Tibial artery (tissue), 4 donors: ENCODE results near the gene KCNMA1.

Experiments used
- DNase-seq, 2 donors: peaks; one replicate each; pipeline ENCODE4 v3.0.0-alpha.2; 2019
- H3K27ac ChIP-seq, 2 donors: fragments of 200-600 bp; sonication (generic) in 1 of 2; 1 replicate in 1 of 2; 2 replicates in 1 of 2; pipeline ENCODE4 v1.5.1; 2018 to 2019; ENCODE audit warnings: mild to moderate bottlenecking in 1 of 2
- H3K27me3 ChIP-seq, 2 donors: fragments of 200-600 bp; sonication (generic) in 1 of 2; one replicate each; pipeline versions ENCODE4 v1.5.1 to v1.6.0; 2016 to 2019
- H3K36me3 ChIP-seq, 3 donors: fragments of 200-600 bp; sonication (generic) in 2 of 3; one replicate each; pipeline ENCODE4 v1.5.1; 2016 to 2019; ENCODE audit warnings: mild to moderate bottlenecking in 2 of 3
- H3K4me1 ChIP-seq, 4 donors: fragments of 200-600 bp; sonication (generic) in 2 of 4; 1 replicate in 3 of 4; 2 replicates in 1 of 4; pipeline ENCODE4 v1.5.1; 2016 to 2019
- H3K4me3 ChIP-seq, 2 donors: fragments of 200-600 bp; sonication (generic) in 1 of 2; 1 replicate in 1 of 2; 2 replicates in 1 of 2; pipeline ENCODE4 v1.5.1; 2018 to 2019; ENCODE audit warnings: mild to moderate bottlenecking in 2 of 2
- H3K9me3 ChIP-seq, 3 donors: fragments of 200-600 bp; sonication (generic) in 1 of 3; one replicate each; pipeline ENCODE4 v1.5.1; 2016 to 2019
- CTCF ChIP-seq, 2 experiments: fragments of 200-600 bp in 1 of 2; fragments of 450-650 bp in 1 of 2; IDR thresholded peaks; one replicate each; pipeline ENCODE4 v1.5.1; 2017 to 2019; ENCODE audit warnings: antibody characterized with exemption in 2 of 2, mild to moderate bottlenecking in 1 of 2, moderate library complexity in 1 of 2
- intact Hi-C: fragments of 100-400 bp; cut with DNase I; formaldehyde crosslinking; loops from one replicate; pipeline ENCODE4 v1.15.0; 2023; ENCODE audit warnings: low total_unique reads

KCNMA1 gene

DNA sequence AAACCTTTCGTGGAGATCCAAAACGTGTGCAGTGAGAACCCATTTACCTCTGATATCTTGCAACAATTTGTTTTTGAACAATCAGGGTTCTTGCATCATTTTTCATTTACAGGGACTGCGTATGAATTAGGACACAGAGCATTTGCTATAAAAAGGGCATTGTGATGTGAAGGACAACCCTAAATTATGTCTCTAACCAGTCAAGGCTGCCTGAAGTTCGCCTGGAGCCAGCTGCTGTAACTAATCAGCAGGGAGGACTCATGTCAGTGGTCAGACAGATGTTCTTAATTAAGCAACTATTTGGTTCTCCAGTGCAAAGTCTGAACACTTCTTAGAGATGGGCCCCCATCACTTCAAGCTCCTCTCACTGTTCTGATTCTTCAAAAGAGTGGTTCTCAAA is 674.8 kb downstream of the KCNMA1 start:
- peaks cover 5 to 21% (median 17%) of the 10 kb centered on the region in 3 donors for H3K36me3 ChIP-seq
- intact Hi-C loops, result no loop called here
- H3K4me3 ChIP-seq, result no peak overlapping the region
- no peaks in the 10 kb centered on the region for H3K9me3 ChIP-seq
- H3K27ac ChIP-seq, result no peak overlapping the region
- no peak for DNase-seq
- TF ChIP-seq CTCF (IDR thresholded peaks at IDR 0.05), result no peak
- no peaks in the 10 kb centered on the region for H3K4me1 ChIP-seq
- no peaks in the 10 kb centered on the region for H3K27me3 ChIP-seq

DNA sequence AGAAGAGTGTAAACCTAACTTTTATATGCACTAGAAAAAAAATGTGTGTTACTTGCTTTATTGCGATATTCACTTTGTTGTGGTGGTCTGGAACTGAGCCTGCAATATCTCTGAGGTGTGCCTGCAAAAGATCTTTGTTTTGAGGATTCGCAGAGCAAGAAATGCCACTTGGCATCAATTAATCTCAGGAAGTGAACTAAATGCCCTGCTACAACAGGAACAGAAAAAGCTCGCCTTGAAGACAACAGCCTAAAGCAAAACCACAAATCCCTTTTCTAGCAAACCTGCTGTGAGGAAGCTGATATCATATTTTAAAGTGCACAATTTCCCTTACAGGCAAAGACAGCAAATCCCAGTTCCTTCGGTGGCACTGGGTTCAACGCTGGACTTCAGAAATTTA is 675.8 kb downstream of the KCNMA1 start:
- Histone ChIP-seq H3K9me3 (no peaks in the 10 kb centered on the region), H3K4me1 (no peaks in the 10 kb centered on the region), H3K27me3 (no peaks in the 10 kb centered on the region), H3K27ac (no peak overlapping the region), H3K4me3 (no peak overlapping the region), H3K36me3 (peaks cover 5 to 21% (median 17%) of the 10 kb centered on the region in 3 donors)
- TF ChIP-seq CTCF (IDR thresholded peaks at IDR 0.05), result no peak
- intact Hi-C loops, result no loop called here
- no peak for DNase-seq

- intact Hi-C loops, result no loop called here
- no peak for TF ChIP-seq CTCF (IDR thresholded peaks at IDR 0.05)
- Histone ChIP-seq H3K4me1 (no peaks in the 10 kb centered on the region), H3K27me3 (no peaks in the 10 kb centered on the region), H3K27ac (no peak overlapping the region), H3K36me3 (peaks cover 5 to 14% (median 12%) of the 10 kb centered on the region in 3 donors), H3K4me3 (no peak overlapping the region), H3K9me3 (no peaks in the 10 kb centered on the region)
- no peak for DNase-seq
Observed at GRCh38 chr10:76959111-76959510, 678.5 kb downstream of the KCNMA1 start.

DNA sequence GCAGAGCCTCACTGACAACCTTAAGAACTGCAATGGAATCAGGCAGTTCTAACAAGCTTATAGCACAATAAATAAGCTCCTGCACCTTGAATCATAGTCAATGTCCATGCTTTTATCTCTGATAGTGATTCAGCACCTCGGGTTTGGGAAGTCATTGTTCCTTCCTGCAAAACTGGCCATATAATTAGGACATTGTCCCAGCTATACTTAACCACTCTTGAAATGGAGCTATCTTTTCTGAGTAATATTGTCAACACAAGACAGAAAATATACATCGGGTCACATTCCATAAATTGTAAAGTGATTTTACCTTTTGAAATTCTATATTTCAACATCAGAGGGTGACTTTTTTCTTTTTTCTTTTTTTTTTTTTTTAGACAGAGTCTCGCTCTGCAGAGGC is 682.8 kb downstream of the KCNMA1 start:
- no peaks in the 10 kb centered on the region for H3K9me3 ChIP-seq
- intact Hi-C loops, result no loop called here
- DNase-seq, result no peak

GRCh38 chr10:76950354-76950753 is 687.3 kb downstream of the KCNMA1 start:
- no peak for DNase-seq
- Histone ChIP-seq H3K36me3 (peaks cover 24 to 34% (median 26%) of the 10 kb centered on the region in 3 donors), H3K27me3 (no peaks in the 10 kb centered on the region), H3K9me3 (no peaks in the 10 kb centered on the region), H3K4me1 (peaks cover 0 to 11% (median 0%) of the 10 kb centered on the region in 4 donors), H3K4me3 (no peak overlapping the region), H3K27ac (no peak overlapping the region)
- intact Hi-C loops, result no loop called here
- no peak for TF ChIP-seq CTCF (IDR thresholded peaks at IDR 0.05)

More for the DNA sequence above, 682.8 kb downstream of the KCNMA1 start:
- H3K27ac ChIP-seq, result no peak overlapping the region
- TF ChIP-seq CTCF (IDR thresholded peaks at IDR 0.05), result no peak
- H3K4me3 ChIP-seq, result no peak overlapping the region
- H3K27me3 ChIP-seq, result no peaks in the 10 kb centered on the region
- peaks cover 4 to 20% (median 9%) of the 10 kb centered on the region in 3 donors for H3K36me3 ChIP-seq
- no peaks in the 10 kb centered on the region for H3K4me1 ChIP-seq

- no peaks in the 10 kb centered on the region for H3K9me3 ChIP-seq
- peaks cover 40 to 49% (median 44%) of the 10 kb centered on the region in 3 donors for H3K36me3 ChIP-seq
- intact Hi-C loops, result no loop called here
- H3K4me1 ChIP-seq, result peaks cover 0 to 11% (median 0%) of the 10 kb centered on the region in 4 donors
- H3K27ac ChIP-seq, result no peak overlapping the region
- DNase-seq, result no peak
- TF ChIP-seq CTCF (IDR thresholded peaks at IDR 0.05), result no peak
- H3K27me3 ChIP-seq, result no peaks in the 10 kb centered on the region
- no peak overlapping the region for H3K4me3 ChIP-seq
Observed at GRCh38 chr10:76946270-76946669, 691.3 kb downstream of the KCNMA1 start.
